GM18511 (cell line): ENCODE measurements around the gene SSNA1.

Source experiments
- ATAC-seq: cut with Tn5 transposase; IDR thresholded peaks from one replicate; pipeline ENCODE4 v1.9.1; 2021; ENCODE audit warnings: mild to moderate bottlenecking, moderate library complexity; ENCODE audit not compliant: unreplicated experiment

Gene SSNA1

DNA sequence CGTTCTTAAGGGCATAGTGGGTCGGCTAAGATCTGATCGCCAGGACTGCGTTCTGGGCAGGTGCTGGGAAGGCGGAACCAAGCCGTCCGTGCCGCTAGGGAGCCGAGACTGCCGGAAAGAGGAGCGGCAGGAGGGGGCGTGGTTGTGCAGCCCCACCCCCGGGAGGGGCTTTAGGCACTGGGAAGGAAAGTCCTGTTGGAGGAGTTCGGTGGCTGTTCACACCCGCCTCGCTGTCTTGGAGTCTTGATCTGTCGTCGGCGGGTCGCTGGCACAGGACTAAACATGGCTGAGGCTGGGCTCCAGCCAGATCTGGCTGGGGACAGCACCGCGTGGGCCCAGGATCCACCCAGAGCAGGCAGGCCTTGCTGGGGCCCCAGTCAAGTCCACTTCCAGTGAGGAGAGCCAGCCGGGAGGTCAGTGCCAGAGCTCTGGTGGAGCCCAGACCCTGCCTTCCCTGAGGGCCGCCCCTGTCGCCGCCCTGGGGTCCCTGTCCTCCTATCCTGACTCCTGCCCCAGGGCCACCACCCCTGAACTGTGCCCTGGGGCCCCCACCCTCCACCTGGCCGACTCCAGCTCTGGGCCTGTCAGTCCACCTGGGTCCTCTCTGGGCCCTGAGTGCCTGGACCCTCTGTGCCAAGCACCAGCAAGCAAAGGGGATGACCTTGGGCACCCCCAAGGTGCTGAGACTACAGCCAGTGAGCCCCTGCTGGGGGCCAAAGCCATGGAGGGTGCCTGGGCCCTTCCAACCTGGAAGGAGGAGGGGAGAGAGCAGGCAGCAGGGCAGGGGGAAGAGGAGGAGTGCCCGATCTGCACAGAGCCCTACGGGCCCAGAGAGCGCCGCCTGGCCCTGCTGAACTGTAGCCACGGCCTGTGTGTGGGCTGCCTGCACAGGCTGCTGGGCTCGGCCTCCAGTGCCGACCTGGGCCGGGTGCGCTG is 29.1 kb downstream of the SSNA1 start:
- no peak for ATAC-seq

DNA sequence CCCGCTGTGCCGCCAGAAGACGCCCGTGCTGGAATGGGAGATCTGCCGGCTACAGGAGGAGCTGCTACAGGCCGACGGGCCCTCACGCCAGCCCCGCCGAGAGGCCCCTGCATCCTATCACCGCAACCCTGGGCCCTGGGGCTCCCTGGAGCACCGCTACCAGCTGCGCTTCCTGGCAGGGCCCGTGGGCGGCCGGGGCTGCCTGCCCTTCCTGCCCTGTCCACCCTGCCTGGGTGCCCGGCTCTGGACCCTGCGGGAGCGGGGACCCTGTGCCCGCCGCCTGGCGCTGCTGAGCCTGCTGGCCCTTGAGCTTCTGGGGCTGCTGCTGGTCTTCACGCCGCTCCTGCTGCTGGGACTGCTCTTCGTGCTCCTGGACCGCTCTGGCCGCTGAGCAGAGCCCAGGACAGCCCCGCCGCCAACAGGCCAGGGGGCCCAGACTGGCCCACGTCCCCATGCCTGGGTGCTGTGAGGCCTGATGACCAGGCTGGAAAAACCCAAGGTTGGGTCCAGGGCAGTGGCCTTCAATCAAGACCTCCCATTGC is 29.8 kb downstream of the SSNA1 start:
- no peak for ATAC-seq

DNA sequence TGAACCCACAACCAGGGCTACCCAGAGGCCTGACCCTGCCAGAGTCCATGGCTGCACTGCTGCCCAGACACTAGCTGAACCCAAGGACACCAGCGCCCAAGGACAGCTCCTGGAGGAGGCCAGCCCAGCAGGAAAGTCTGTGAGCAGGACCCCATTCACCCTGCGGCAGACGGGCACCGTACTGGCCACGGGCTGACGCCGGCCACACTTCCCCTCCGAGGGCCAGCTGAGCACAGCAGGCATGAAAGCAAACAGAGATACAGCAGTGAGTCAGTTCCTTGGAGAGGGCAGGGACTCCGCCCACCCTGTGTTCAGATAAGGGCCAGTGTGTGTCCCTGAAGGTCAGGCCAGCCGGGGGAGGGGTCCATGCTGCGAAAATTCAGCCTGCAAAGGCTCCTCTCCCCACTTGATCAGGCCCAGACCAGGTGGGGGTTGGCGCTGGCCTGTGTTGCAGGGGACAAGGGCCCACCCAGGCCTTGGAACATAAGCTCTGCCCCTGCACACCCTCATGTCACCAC is 30.3 kb downstream of the SSNA1 start:
- no peak for ATAC-seq

DNA sequence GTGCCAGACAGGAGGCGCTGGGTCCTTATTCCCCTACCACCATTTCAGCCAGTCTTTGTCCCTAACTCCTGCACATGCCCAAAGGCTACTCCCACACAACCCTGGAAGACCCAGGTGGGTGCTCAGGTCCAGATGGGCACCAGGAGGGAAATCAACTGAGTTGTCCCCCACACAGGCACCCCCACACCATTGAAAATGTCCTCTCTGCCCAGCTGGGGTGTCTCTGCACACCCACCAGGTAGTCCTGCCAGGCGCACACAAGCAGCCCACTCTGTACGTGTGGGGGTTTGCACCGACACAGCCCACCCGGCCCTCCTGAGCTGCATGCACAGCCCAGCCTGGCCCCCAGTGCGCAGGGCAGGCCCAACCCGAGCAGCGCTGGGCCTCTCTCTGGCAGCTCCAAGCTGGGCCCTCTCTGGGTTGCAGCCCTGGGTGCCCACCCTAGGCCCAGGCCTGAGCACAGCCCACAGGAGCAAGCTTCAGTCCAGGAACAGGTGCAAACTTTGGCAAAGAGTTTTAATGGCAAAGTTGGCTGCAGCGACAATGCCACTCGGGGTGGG is 31.4 kb downstream of the SSNA1 start:
- ATAC-seq = no peak

DNA sequence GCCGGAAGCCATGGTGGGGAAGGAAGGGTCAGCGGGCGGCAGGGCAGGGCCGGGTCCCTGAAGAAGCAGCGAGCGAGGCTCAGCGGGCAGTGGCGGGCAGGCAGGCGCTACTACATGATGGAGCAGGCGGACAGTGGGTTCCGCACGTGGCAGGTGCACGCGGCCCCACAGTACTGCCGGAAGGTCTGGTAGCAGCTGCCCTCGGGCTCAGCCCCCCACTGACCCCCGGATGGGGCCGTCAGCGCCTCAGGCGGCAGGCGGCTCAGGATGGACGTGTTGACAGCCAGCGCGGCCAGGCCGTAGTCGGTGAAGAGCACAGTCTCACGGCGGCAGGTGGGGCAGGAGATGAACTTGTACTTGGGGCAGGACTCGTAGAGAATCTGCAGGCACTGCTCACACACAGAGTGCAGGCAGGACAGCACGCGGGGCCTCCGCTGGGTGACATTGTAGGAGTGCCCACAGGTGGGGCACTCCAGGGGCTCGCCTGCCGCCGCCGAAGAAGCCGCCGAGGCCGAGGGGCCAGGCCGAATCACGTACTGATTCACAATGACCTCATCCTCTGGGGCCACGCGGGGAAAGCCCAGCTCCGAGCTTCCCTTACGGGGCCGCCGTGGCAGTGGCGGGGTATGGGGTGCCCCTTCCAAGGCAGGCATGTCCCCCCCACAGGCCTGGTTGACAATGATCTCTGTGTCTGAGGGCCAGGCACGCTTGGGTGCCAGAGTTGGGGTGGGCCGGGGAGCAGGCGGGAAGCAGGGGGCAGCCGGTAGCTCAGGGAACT is 32.0 kb downstream of the SSNA1 start:
- no peak for ATAC-seq

DNA sequence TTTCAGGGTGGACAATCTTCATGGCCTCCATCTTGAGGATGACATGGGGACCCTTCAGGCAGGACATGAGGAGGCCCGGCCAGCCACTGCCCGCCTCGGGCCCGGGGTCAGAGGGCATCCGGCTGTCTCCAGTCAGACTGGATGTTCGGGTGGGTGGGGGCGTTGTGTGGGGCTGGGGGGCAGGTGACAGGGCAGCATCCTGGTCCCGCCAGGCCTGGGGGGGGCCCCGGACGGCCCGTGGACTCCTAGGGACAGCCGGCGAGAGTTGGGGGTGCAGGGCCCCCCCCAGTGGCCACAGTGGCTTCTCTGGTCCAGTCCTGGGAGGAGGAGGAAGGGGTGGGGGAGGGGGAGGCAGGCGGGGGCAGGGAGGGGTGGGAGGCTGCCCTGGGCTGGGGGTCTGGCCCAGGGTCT is 32.6 kb downstream of the SSNA1 start:
- no peak for ATAC-seq

DNA sequence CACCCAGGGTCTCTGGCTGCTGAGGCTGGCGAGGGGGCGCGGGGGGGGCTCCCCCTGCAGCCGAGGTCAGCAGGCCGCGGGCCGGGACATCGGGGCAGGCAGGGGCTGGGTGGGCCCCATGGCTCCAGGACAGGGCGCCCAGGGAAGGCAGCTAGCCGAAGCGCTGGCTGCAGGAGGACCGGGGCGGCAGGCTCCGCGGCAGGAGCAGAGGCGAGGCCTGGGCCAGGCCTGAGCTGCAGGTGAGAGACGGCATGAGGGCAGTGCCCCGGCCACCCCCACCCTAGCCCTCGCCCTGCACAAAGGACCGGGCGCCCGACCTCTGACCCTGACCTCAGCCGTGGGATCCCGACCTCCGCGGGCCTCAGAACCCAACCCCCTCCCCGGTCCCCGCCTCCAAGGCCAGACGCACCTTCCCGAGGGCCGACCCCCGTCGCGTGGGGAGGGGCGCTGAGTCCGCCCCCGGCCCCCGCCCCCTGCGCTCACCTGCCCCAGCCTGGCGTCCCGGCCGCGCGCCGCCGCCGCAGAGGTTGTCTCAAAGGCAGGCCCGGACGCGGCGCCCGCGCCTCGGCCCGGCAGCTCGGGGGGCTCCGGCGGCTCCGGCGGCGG is 33.1 kb downstream of the SSNA1 start:
- ATAC-seq = no peak

DNA sequence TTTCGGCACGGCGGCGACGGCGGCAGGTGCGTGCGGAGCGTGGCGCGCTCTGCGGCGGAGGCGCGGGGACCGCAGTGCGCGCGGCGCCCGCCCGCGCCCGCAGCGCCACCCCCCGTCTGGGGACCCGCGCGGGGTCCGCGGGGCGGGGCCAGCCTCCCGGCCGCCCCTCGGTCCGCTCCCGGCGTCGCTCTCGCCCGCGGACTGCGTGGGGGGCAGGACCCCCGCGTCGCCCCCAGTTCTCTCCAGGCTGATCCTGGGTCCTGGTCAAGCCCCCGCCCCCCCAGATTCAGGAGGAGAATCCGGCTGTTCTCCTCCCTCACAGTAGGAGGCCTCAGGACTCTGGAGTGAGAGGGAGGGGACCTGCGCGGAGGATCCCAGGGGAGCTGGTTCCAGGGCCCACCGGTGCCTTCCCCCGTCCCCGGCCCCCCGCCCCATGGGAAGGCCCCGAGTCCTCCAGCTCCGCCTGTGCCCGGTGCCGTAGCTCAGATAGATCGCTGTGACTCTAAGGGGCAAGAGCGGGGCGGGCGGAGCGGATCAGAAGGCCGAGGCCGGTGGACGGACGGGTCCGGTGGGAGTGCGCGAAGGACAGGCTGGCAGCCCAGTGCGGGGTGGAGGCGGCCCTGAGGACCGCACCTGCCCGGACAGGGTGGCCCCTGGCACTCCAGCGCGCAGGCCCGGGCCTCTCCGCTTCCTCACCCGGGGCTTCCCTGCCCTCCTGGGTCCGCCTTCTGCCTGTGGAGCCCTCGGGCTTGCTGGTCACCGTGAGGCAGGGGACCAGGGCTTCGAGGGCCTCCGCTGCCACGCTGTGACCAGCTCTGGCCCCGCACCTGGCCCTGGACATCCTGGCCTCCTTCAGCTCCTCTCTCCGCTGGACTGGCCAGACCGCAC is 34.0 kb downstream of the SSNA1 start, which contains the start of gene RNF208:
Gene RNF208, minus strand, starts transcription at position 51 of the 888 bp plus-strand sequence. CDS start 1,028 bp downstream, outside the sequence.
- no peak for ATAC-seq

DNA sequence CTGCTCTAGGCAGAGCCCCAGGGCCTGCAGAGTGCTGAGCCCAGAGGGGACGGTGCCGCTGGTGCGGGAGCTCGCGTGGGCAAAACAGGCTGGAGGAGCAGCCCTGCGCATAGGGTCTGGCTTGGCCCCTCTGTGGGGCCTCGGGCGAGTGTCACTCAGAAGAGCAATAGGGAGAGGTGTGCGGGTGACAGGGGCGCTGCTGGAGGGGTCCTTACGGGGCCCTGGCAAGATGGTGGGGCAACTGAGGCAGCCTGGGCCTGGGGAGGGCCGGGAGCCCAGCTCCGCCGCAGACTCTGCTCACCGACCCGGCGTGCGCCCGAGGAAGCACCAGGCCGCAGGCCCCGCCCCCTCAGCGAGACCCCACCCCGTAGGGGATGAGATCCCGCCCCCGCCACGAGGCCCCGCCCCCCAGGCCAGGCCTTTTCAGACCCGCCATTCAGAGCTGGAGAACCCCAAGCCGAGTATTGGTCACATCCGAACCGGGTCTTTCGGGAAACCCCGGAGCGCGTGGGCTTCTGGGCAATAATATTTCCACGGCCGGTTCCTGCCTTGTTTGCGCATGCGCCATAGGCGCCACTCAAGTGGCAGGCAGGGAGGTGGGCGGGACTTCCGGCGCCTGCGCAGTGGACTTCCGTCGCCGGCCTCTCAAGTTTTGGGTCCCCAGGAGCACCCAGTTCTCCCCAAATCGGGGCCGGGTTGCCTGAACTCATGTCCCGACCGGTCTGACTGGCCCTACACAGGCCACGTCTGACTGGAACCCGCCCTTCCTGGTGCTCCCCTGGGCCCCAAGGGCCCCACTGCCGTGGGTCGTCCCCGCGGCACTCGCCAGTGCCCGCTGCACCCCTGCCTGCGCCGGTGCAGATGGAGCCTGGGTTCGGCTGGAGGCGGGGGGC is 34.8 kb downstream of the SSNA1 start:
- ATAC-seq = peak; percentile 79

DNA sequence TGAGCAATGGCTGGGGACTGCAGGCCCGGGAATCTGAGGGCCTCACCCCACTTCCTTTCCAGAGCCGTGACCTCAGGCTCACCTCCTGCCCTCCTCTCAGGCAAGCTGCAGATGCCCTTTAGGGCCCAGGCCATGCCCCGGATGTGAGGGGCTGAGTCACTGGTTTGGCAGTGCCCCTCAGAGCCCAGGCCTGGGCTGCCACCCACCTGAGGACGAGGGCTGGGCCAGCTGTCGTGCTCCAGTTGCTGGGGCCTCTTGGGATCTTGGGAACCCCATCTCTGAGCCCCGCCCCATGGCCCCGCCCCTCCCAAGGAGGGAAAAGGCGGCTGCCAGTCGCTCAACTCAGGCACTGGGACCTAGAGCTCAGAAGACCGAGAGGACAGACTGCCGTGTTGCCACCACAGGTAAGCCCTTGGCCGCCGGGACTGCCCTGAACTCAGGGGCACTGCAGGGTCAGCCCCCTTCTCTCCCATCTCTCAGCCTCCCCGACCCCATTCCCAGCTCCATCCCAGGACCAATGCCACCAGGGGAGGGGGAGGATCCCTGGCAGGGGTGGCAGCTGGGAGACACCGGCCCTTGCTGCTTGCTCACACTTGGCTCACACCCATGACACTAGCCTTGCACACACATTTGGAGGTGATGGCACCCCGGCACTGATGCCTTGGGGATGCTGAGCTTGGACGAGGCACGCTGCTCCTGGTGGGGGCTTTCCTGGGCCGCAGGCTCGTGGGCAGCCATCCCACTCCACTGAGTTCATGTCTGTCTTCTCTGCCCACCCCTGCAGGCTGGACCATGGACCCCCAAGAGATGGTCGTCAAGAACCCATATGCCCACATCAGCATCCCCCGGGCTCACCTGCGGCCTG is 36.6 kb downstream of the SSNA1 start, which contains the start of gene CYSRT1:
Gene CYSRT1, plus strand, starts transcription at position 345 of the 865 bp plus-strand sequence. Its CDS starts 448 bp downstream, at position 793.
- ATAC-seq = no peak

DNA sequence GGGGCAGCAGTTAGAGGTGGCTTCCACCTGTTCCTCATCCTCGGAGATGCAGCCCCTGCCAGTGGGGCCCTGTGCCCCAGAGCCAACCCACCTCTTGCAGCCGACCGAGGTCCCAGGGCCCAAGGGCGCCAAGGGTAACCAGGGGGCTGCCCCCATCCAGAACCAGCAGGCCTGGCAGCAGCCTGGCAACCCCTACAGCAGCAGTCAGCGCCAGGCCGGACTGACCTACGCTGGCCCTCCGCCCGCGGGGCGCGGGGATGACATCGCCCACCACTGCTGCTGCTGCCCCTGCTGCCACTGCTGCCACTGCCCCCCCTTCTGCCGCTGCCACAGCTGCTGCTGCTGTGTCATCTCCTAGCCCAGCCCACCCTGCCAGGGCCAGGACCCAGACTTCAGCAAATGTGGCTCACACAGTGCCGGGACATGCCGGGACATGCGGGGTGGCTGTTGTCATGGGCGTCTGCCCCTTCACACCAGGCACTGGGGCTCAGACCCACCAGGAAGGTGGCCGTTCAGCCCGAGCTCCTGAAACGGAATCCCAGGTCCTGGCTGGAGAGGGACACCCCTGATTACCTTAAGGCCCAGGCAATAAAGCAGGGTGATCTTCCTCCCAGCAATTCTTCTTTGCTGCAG is 37.3 kb downstream of the SSNA1 start:
- ATAC-seq = no peak

DNA sequence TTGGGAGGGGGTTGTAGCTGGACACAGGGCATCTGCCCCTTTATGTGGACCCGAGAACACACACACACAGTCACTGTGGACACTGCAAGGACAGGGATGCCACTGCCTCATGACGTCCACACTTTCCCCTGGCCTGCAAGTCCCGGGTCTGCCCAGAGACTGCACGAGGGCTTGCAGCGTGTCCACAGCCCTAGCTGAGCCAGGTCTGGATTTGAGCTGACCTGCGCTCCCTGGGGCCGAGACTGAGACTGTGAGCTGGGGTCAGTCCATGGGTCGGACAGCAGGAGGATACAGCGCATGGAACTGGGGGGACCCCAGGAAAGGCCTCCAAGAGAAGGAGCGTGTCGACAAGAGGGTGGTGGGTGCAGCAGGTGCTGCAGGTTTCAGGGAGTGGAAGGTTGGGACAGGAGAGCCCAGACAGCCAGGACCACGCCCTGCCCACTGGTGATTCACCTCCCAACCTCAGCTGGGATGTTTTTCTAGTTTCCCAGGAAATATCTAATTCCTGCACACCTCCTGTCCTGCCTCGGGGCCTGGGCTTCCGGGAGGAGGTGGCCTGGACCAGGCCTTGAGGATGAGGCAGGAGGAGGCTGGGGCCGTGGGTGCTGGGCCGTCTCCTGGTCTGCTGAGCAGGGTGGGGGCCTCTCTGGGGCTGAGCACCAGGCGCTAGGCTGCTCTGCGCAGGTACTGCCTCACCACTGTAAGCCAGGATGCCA is 38.0 kb downstream of the SSNA1 start:
- ATAC-seq = no peak

DNA sequence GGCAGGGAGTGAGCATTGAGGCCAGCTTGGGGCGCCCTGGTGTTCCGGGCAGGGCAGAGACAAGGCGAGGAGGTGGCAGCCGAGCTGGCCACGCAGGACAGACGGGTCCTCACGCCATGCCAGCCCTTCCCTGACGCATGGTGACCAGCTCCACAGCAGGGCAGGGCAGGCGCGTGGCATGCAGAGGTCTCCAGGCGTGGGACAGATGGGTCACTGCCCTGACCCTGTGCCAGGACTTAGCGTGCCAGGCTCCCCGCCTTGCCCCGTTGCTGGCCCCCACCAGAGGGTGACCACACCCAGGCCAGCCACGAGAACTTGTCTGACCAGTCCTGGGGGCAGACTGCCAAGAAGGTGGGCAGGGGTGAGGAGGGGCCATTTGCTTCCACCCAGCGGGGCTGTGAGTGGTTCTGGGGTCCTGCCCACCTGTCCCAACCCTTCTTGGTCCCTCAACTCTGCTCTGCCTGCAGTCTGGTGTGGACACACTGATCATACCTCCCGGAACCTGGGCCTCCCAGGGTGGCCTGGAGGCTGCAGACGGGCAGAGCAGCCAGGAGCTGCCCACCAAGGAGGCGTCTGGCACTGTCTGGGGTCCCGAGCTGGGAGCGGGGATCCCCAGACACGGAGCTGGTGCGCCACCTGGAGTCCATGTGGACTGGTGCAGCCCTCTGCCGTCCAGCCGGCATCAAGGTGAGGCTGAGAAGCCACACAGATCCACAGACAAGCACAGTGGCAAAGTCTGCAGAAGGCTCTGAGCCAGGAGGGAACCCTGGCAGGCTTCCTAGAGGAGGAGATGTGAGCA is 38.8 kb downstream of the SSNA1 start, which contains the start of gene RNF224:
Gene RNF224, plus strand, starts transcription at position 449 of the 799 bp plus-strand sequence. CDS start 834 bp downstream, outside the sequence.
- ATAC-seq = no peak

DNA sequence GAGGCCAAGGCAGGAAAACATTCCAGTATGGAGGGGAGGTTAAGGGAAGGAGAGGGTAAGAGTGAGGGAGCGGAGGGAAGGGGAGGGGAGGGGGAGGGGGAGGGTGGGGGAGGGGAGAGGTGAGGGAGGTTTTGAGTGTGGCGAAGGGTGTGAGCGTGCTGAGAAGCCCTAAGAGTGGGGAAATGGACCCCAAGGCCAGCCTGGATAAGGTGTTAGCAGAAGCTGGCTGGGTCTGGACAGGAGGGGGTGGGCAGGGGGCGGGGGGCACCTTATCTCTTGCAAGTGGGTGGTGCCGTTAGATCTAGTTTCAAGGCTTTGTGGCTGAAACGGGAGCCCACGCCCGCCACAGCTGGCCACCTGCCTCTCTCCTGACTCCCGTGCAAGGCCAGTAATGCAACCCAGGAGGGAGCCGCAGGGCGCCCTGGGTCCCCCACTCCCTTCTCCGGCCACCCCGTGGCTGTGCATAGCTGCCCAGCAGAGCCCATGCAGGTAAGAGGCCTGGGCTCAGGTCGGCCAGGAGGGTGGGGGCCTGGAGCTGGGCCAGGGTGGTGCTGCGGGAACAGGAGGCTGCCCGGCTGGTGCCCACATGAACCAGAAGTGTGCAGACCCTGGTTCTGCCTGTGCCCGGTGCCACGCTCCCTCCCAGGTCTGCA is 39.5 kb downstream of the SSNA1 start:
- no peak for ATAC-seq

DNA sequence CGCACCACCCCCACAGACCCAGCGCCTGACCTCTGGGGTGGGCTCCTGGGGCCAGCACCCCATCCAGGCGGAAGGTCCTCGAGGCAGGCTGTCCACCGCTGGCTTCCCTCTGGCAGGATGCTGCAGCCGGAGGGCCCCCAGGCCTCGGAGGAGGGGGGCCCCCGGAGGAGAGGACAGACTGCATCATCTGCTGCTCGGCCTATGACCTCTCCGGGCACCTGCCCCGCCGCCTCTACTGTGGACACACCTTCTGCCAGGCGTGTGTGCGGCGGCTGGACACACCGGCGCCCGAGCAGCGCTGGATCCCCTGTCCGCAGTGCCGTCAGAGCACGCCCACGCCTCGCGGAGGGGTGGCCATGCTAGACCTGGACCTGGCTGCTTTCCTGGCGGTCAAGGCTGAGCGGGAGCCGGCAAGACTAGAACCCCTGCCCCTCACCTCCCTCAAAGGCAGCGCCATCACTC is 40.1 kb downstream of the SSNA1 start:
- no peak for ATAC-seq
